IMR-90 (cell line): Measurements from ENCODE around the gene CCR9. TPM values are rescaled to one million over a fixed set of nuclear protein-coding genes. Genes with fewer than 3 reads are reported as not detected.

Source experiments
- ATAC-seq: fragments of 200-7000 bp; cut with Tn5 transposase; 2 replicates; pipeline ENCODE4 v1.9.1; 2020; ENCODE audit warnings: low read depth, mild to moderate bottlenecking, moderate library complexity
- BruUV-seq: library from RNA; stranded (reverse); fragments of 400-500 nt; replicated peaks from 2 replicates; lab custom pipeline; 2021; lab: Mats Ljungman, UMichigan
- CTCF ChIA-PET: fragments of 300-600 bp; formaldehyde crosslinking; extraction: SDS; loops from one replicate; lab custom pipeline; 2021; ENCODE audit warnings: antibody characterized with exemption; lab: Yijun Ruan, JAX
- POLR2A ChIA-PET: fragments of 300-600 bp; sonication (Branson Sonifier 250); formaldehyde crosslinking; loops from one replicate; lab custom pipeline; 2022; ENCODE audit warnings: antibody characterized with exemption; ENCODE audit not compliant: unreplicated experiment; lab: Charles Lee
- DNase-seq: peaks from one replicate; pipeline ENCODE4 v3.0.0; 2013
- H2AFZ ChIP-seq: replicated peaks from 2 replicates; pipeline ENCODE3; 2013; ENCODE audit warnings: low read length, mild to moderate bottlenecking; ENCODE audit not compliant: poor library complexity
- H2AK5ac ChIP-seq: 2 replicates; pipeline ENCODE4 v1.6.1; 2013; ENCODE audit warnings: low read depth, low read length, inconsistent platforms
- H2AK9ac ChIP-seq: replicated peaks from 2 replicates; pipeline ENCODE3; 2013; ENCODE audit warnings: mild to moderate bottlenecking, low read depth, low read length, moderate library complexity; ENCODE audit not compliant: poor library complexity
- H2BK120ac ChIP-seq: 2 replicates; pipeline ENCODE4 v1.6.1; 2013; ENCODE audit warnings: low read depth, low read length, inconsistent platforms
- H2BK15ac ChIP-seq: 3 replicates; pipeline ENCODE4 v1.6.1; 2013; ENCODE audit warnings: low read depth, low read length, inconsistent platforms
- H2BK20ac ChIP-seq: 2 replicates; pipeline ENCODE4 v1.6.1; 2013; ENCODE audit warnings: low read depth, mild to moderate bottlenecking, inconsistent platforms, low read length, moderate library complexity
- H2BK5ac ChIP-seq: 2 replicates; pipeline ENCODE4 v1.6.1; 2013; ENCODE audit warnings: mild to moderate bottlenecking, low read depth, low read length, inconsistent platforms; ENCODE audit not compliant: poor library complexity, severe bottlenecking
- H3K14ac ChIP-seq: replicated peaks from 2 replicates; pipeline ENCODE4 v1.6.1; 2013; ENCODE audit warnings: low read depth, low read length, inconsistent platforms
- H3K18ac ChIP-seq: 2 replicates; pipeline ENCODE4 v1.6.1; 2013; ENCODE audit warnings: low read depth, low read length, control low read depth
- H3K23ac ChIP-seq: 2 replicates; pipeline ENCODE4 v1.6.1; 2013; ENCODE audit warnings: low read depth, low read length, inconsistent platforms
- H3K27ac ChIP-seq: 2 replicates; pipeline ENCODE4 v1.5.1; 2013; ENCODE audit warnings: mild to moderate bottlenecking, control low read depth, low read length; ENCODE audit not compliant: insufficient read depth
- H3K27me3 ChIP-seq: 2 replicates; pipeline ENCODE4 v1.6.1; 2013; ENCODE audit warnings: low read length; ENCODE audit not compliant: control insufficient read depth, insufficient read depth
- H3K36me3 ChIP-seq: 2 replicates; pipeline ENCODE4 v1.6.1; 2013; ENCODE audit warnings: low read length, mixed read lengths; ENCODE audit not compliant: control insufficient read depth, insufficient read depth
- H3K4ac ChIP-seq: 2 replicates; pipeline ENCODE4 v1.6.1; 2013; ENCODE audit warnings: low read depth, low read length, inconsistent platforms
- H3K4me1 ChIP-seq: 2 replicates; pipeline ENCODE4 v1.6.1; 2013; ENCODE audit warnings: low read length, mixed read lengths; ENCODE audit not compliant: control insufficient read depth, insufficient read depth
- H3K4me2 ChIP-seq: 2 replicates; pipeline ENCODE4 v1.6.1; 2013; ENCODE audit warnings: low read depth, mild to moderate bottlenecking, control low read depth, low read length, moderate library complexity
- H3K4me3 ChIP-seq: 2 replicates; pipeline ENCODE4 v1.5.1; 2013; ENCODE audit warnings: low read depth, mild to moderate bottlenecking, control low read depth, low read length, moderate library complexity; ENCODE audit not compliant: insufficient read depth
- H3K56ac ChIP-seq: 2 replicates; pipeline ENCODE4 v1.6.1; 2013; ENCODE audit warnings: low read length, inconsistent platforms; ENCODE audit not compliant: insufficient read depth; ENCODE audit errors: extremely low read depth
- H3K79me1 ChIP-seq, 2 experiments: 2 replicates each; pipeline ENCODE4 v1.6.1; 2013; ENCODE audit warnings: low read length in 2 of 2, inconsistent platforms in 1 of 2, low read depth in 1 of 2
- H3K9ac ChIP-seq: 2 replicates; pipeline ENCODE4 v1.6.1; 2013; ENCODE audit warnings: low read depth, low read length, control low read depth
- H3K9me1 ChIP-seq: 2 replicates; pipeline ENCODE4 v1.6.1; 2013; ENCODE audit warnings: low read length, inconsistent platforms; ENCODE audit not compliant: insufficient read depth
- H3K9me3 ChIP-seq: 2 replicates; pipeline ENCODE4 v1.6.1; 2013; ENCODE audit warnings: low read length; ENCODE audit not compliant: control insufficient read depth, insufficient read depth
- H4K20me1 ChIP-seq: 2 replicates; pipeline ENCODE4 v1.6.1; 2013; ENCODE audit warnings: low read length, inconsistent platforms; ENCODE audit not compliant: insufficient read depth
- H4K5ac ChIP-seq: 2 replicates; pipeline ENCODE4 v1.6.1; 2013; ENCODE audit warnings: mild to moderate bottlenecking, low read depth, low read length, control low read depth
- H4K8ac ChIP-seq, 2 experiments: 2 replicates each; pipeline ENCODE4 v1.6.1; 2013; ENCODE audit warnings: low read depth in 2 of 2, low read length in 2 of 2, control low read depth in 1 of 2, inconsistent platforms in 1 of 2
- H4K91ac ChIP-seq: 2 replicates; pipeline ENCODE4 v1.6.1; 2013; ENCODE audit warnings: low read depth, low read length, inconsistent platforms; ENCODE audit not compliant: insufficient read depth
- BHLHE40 ChIP-seq: fragments of 150-350 bp; IDR thresholded peaks from 2 replicates; pipeline ENCODE4 v1.6.1; 2016; ENCODE audit warnings: mild to moderate bottlenecking, low read depth, low read length
- CEBPB ChIP-seq: IDR thresholded peaks from 2 replicates; pipeline ENCODE4 v1.6.1; 2012; ENCODE audit warnings: low read depth, low read length, improper control_type of control experiment
- CHD1 ChIP-seq: IDR thresholded peaks from 2 replicates; pipeline ENCODE4 v1.6.1; 2012; ENCODE audit warnings: low read depth, low read length, improper control_type of control experiment
- FOS ChIP-seq: fragments of 150-350 bp; IDR thresholded peaks from 2 replicates; pipeline ENCODE4 v1.6.1; 2016; ENCODE audit warnings: low read depth, low read length
- MAFK ChIP-seq: IDR thresholded peaks from 2 replicates; pipeline ENCODE4 v1.6.1; 2012; ENCODE audit warnings: low read depth, low read length, improper control_type of control experiment
- MAZ ChIP-seq: IDR thresholded peaks from 2 replicates; pipeline ENCODE4 v1.6.1; 2012; ENCODE audit warnings: low read depth, mild to moderate bottlenecking, low read length, improper control_type of control experiment, moderate library complexity, borderline replicate concordance
- MXI1 ChIP-seq: IDR thresholded peaks from 2 replicates; pipeline ENCODE4 v1.6.1; 2012; ENCODE audit warnings: low read depth, mild to moderate bottlenecking, low read length, moderate library complexity, borderline replicate concordance
- NFE2L2 ChIP-seq: fragments of 150-350 bp; IDR thresholded peaks from 2 replicates; pipeline ENCODE4 v1.6.1; 2016; ENCODE audit warnings: low read depth, mild to moderate bottlenecking, low read length
- POLR2A ChIP-seq: IDR thresholded peaks from 2 replicates; pipeline ENCODE4 v1.6.1; 2012; ENCODE audit warnings: mild to moderate bottlenecking, low read depth, low read length
- RAD21 ChIP-seq: IDR thresholded peaks from 2 replicates; pipeline ENCODE4 v1.6.1; 2012; ENCODE audit warnings: low read length, improper control_type of control experiment
- RCOR1 ChIP-seq: IDR thresholded peaks from 2 replicates; pipeline ENCODE4 v1.6.1; 2012; ENCODE audit warnings: mild to moderate bottlenecking, low read length, improper control_type of control experiment; ENCODE audit not compliant: insufficient replicate concordance
- RFX5 ChIP-seq: IDR thresholded peaks from 2 replicates; pipeline ENCODE4 v1.8.0; 2012; ENCODE audit warnings: low read depth, mild to moderate bottlenecking, low read length, moderate library complexity
- SMC3 ChIP-seq: fragments of 150-350 bp; IDR thresholded peaks from 2 replicates; pipeline ENCODE4 v1.6.1; 2016; ENCODE audit warnings: low read depth, mild to moderate bottlenecking, antibody characterized with exemption, low read length, moderate library complexity
- WGBS, 2 experiments: methylation state at CpG; one replicate each; pipeline versions ENCODE4 v1.1.5 to v1.1.7; 2013; ENCODE audit warnings: missing lambda C conversion rate in 2 of 2; ENCODE audit not compliant: insufficient read length in 1 of 2; ENCODE audit errors: extremely low coverage in 2 of 2; 5-methylcytosine and 5-hydroxymethylcytosine counted together
- dilution Hi-C: fragments of 300-500 bp; cut with HindIII; formaldehyde crosslinking; loops from one replicate; pipeline ENCODE4 v1.14.3; 2018; ENCODE audit warnings: low sequenced_read_pairs; ENCODE audit not compliant: unreplicated experiment
- in situ Hi-C: fragments of 300-500 bp; cut with MboI; formaldehyde crosslinking; loops from 3 replicates; pipeline ENCODE4 v1.14.3; 2019; ENCODE audit warnings: low sequenced_read_pairs, inconsistent platforms, mixed read lengths
- intact Hi-C: fragments of 100-400 bp; cut with micrococcal nuclease; formaldehyde crosslinking; loops from 2 replicates; pipeline ENCODE4 v1.10.0; 2022
- polyA plus RNA-seq, 3 experiments: library from polyadenylated mRNA; depleted of rRNA; stranded (reverse); fragments of >200 nt; gene quantifications; 2 replicates each; pipeline ENCODE4 v1.2.3, GENCODE V29; 2012; ENCODE audit warnings: low replicate concordance in 1 of 3
- total RNA-seq: library from RNA; depleted of rRNA; stranded (reverse); fragments of >200 nt; gene quantifications from 2 replicates; pipeline ENCODE4 v1.2.3, GENCODE V29; 2012
- TF ChIP-seq, protein P1 (sequence below): fragments of 150-350 bp; IDR thresholded peaks from 2 replicates; pipeline ENCODE4 v1.6.1; 2016; ENCODE audit warnings: low read depth, mild to moderate bottlenecking, low read length, moderate library complexity, borderline replicate concordance
- TF ChIP-seq, protein P2 (sequence below): fragments of 150-350 bp; IDR thresholded peaks from 2 replicates; pipeline ENCODE4 v1.6.1; 2017; ENCODE audit warnings: mild to moderate bottlenecking, antibody characterized with exemption, low read length, low read depth
- TF ChIP-seq, protein P3 (sequence below): conservative IDR thresholded peaks from 2 replicates; pipeline ENCODE4 v1.5.1; 2012; ENCODE audit warnings: mild to moderate bottlenecking, low read depth, low read length, improper control_type of control experiment

CCR9 gene
- total and polyA plus RNA-seq, 2 of the 4 experiments (the other 2 are of a cell fraction): not detected

DNA sequence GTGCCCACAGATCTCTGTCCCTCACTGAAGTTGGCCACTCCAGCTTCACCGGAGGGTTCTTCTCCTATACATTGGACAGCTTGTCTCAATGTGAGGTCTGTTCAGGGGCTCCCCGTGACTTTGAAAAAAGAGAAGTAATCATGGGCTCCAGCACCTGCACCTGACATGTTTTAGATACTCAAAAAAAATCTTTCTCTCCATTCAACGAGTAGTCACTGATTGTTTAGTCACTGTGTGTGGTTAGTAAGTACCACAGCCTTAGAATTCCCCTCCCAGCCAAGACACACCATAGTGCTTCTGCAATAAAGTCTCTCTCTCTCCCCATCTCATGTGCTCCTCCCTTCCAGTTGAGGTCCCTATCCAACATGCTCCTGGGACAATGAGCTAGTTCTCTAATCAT is 18.6 kb downstream of the CCR9 start:
- BruUV-seq: no TSS peak
- H2AK5ac ChIP-seq: no peak overlapping the region
- H2BK5ac ChIP-seq: no peak overlapping the region
- no peak overlapping the region for H3K4me3 ChIP-seq
- no peak overlapping the region for H3K14ac ChIP-seq
- H3K4me2 ChIP-seq: no peak overlapping the region
- H3K4ac ChIP-seq: no peak overlapping the region
- TF ChIP-seq CEBPB (no peak), BHLHE40 (no peak), RFX5 (no peak), MAZ (no peak), MAFK (no peak), RAD21 (no peak), SMC3 (no peak), MXI1 (no peak), RCOR1 (no peak), POLR2A (no peak), CHD1 (no peak), FOS (no peak), NFE2L2 (no peak)
- TF ChIP-seq, protein P1, sequence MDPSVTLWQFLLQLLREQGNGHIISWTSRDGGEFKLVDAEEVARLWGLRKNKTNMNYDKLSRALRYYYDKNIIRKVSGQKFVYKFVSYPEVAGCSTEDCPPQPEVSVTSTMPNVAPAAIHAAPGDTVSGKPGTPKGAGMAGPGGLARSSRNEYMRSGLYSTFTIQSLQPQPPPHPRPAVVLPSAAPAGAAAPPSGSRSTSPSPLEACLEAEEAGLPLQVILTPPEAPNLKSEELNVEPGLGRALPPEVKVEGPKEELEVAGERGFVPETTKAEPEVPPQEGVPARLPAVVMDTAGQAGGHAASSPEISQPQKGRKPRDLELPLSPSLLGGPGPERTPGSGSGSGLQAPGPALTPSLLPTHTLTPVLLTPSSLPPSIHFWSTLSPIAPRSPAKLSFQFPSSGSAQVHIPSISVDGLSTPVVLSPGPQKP: no peak
- TF ChIP-seq, protein P2, sequence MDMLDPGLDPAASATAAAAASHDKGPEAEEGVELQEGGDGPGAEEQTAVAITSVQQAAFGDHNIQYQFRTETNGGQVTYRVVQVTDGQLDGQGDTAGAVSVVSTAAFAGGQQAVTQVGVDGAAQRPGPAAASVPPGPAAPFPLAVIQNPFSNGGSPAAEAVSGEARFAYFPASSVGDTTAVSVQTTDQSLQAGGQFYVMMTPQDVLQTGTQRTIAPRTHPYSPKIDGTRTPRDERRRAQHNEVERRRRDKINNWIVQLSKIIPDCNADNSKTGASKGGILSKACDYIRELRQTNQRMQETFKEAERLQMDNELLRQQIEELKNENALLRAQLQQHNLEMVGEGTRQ: no peak
- TF ChIP-seq, protein P3, sequence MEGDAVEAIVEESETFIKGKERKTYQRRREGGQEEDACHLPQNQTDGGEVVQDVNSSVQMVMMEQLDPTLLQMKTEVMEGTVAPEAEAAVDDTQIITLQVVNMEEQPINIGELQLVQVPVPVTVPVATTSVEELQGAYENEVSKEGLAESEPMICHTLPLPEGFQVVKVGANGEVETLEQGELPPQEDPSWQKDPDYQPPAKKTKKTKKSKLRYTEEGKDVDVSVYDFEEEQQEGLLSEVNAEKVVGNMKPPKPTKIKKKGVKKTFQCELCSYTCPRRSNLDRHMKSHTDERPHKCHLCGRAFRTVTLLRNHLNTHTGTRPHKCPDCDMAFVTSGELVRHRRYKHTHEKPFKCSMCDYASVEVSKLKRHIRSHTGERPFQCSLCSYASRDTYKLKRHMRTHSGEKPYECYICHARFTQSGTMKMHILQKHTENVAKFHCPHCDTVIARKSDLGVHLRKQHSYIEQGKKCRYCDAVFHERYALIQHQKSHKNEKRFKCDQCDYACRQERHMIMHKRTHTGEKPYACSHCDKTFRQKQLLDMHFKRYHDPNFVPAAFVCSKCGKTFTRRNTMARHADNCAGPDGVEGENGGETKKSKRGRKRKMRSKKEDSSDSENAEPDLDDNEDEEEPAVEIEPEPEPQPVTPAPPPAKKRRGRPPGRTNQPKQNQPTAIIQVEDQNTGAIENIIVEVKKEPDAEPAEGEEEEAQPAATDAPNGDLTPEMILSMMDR: no peak
- no peak overlapping the region for H3K18ac ChIP-seq
- intact Hi-C loops: no loop called here
- peaks cover 19% of the 10 kb centered on the region for H3K4me1 ChIP-seq
- no peaks in the 10 kb centered on the region for H3K9me3 ChIP-seq
- peaks cover 12% of the 10 kb centered on the region; the same call in 1 of the 2 replicates for H3K9me1 ChIP-seq
- no peaks in the 10 kb centered on the region for H3K79me1 ChIP-seq
- no peak overlapping the region for H2BK20ac ChIP-seq
- H4K91ac ChIP-seq: no peak overlapping the region
- CTCF ChIA-PET: interaction anchor here (0.5 kb wide), 1 partner anchor 25 kb away, joined by 4 read pairs; no protein-coding TSS in a partner anchor
- H3K27ac ChIP-seq: no peak overlapping the region
- H2BK120ac ChIP-seq: no peak overlapping the region
- no peak overlapping the region for H2BK15ac ChIP-seq
- H4K8ac ChIP-seq: no peak overlapping the region
- H2AK9ac ChIP-seq: no peak overlapping the region
- no peak overlapping the region for H4K5ac ChIP-seq
- H2AFZ ChIP-seq: no peak overlapping the region
- no peaks in the 10 kb centered on the region; the same call in 1 of the 2 replicates for H3K27me3 ChIP-seq
- no peak overlapping the region for H3K9ac ChIP-seq
- H4K20me1 ChIP-seq: no peaks in the 10 kb centered on the region
- dilution Hi-C loops: no loop called here
- DNase-seq (no peak), ATAC-seq (no peak)
- in situ Hi-C loops: no loop called here
- no peak overlapping the region for H3K56ac ChIP-seq
- no CpG with 5 or more reads among the region's 3 CpGs for WGBS, 2 experiments
- no peak overlapping the region for H3K23ac ChIP-seq
- POLR2A ChIA-PET: no interaction called here
- H3K36me3 ChIP-seq: no peaks in the 10 kb centered on the region
